ENCODE measurements around the gene ERGIC2. TPM values are rescaled to one million over a fixed set of nuclear protein-coding genes. Genes with fewer than 3 reads are reported as not detected.

Gene ERGIC2
- total RNA-seq, 4 donors from 2014 or later = 30.8 to 55.4 (median 35.9) TPM

- H3K4me3 ChIP-seq = no peak overlapping the region
- TF ChIP-seq POLR2AphosphoS5 (IDR thresholded peaks at IDR 0.05) (no peak), CTCF (IDR thresholded peaks at IDR 0.05) (no peak), POLR2A (IDR thresholded peaks at IDR 0.05) (no peak), EP300 (IDR thresholded peaks at IDR 0.05) (no peak)
- no peaks in the 10 kb centered on the region for H3K4me1 ChIP-seq
- no peaks in the 10 kb centered on the region for H3K36me3 ChIP-seq
- no peak for DNase-seq (ENCODE audit: low spot score in 2 of 2)
- no peaks in the 10 kb centered on the region for H3K9me3 ChIP-seq
- WGBS = 79% methylated on average over 1 of the region's 1 CpG
- H3K27ac ChIP-seq = no peak overlapping the region
- H3K27me3 ChIP-seq = no peaks in the 10 kb centered on the region
Observed at GRCh38 chr12:29287622-29288021, 93.3 kb downstream of the ERGIC2 start.

Other genes with a start within 250 kb of the ERGIC2 start
- gene FAR2, start 231.9 kb downstream of the ERGIC2 start, total RNA-seq = 10 to 100 TPM; 20.0 to 41.8 (median 30.6) TPM
- gene OVCH1, start 116.5 kb upstream of the ERGIC2 start, total RNA-seq = under 1 TPM in 1 of 4 donors, not detected in 3; 0.13 TPM

Data from suprapubic skin (tissue), 4 donors.